Lung microvascular endothelial cell (primary cell): ENCODE results near the gene PDZD4. TPM values are rescaled to one million over a fixed set of nuclear protein-coding genes. Genes with fewer than 3 reads are reported as not detected.

Experiments used
- DNase-seq, 2 donors: peaks; one replicate each; pipeline versions ENCODE4 v3.0.0 to v3.0.0-alpha.2; 2010; ENCODE audit warnings: low read depth in 2 of 2
- total RNA-seq: library from RNA; depleted of rRNA; stranded (reverse); fragments of >200 nt; gene quantifications from 2 replicates; pipeline ENCODE4 v1.2.1, GENCODE V29; 2014

Gene PDZD4
- total RNA-seq, 1 donor from 2014 or later: 0.60 TPM

- no peak for DNase-seq
These were observed 75.2 kb downstream of the PDZD4 start for GRCh38 chrX:153755136-153755535.

Other genes with a start within 250 kb of the PDZD4 start
- gene CCNQ, start 231.4 kb downstream of the PDZD4 start, total RNA-seq: 31.9 and 33.1 TPM in 2 replicates
- gene DUSP9, start 183.3 kb downstream of the PDZD4 start, total RNA-seq: under 0.01 TPM in 2 replicates
- gene PNCK, start 156.7 kb downstream of the PDZD4 start, total RNA-seq: not detected in 2 replicates
- gene SLC6A8, start 142.6 kb downstream of the PDZD4 start, total RNA-seq: 2.4 TPM in 2 replicates
- 236 and 400 TPM in 2 replicates for gene BCAP31, start 106.2 kb downstream of the PDZD4 start, total RNA-seq
- gene ABCD1, start 105.7 kb downstream of the PDZD4 start, total RNA-seq: 4.8 and 6.2 TPM in 2 replicates
- gene PLXNB3, start 66.3 kb downstream of the PDZD4 start, total RNA-seq: 2.4 and 4.4 TPM in 2 replicates
- gene SRPK3, start 49.5 kb downstream of the PDZD4 start, total RNA-seq: under 0.01 and 0.40 TPM in 2 replicates
- gene IDH3G, start 36.2 kb downstream of the PDZD4 start, total RNA-seq: 27.0 and 29.9 TPM in 2 replicates
- 178 and 209 TPM in 2 replicates for gene SSR4, start 35.9 kb downstream of the PDZD4 start, total RNA-seq
- under 0.01 TPM in 2 replicates for gene L1CAM, start 55.6 kb upstream of the PDZD4 start, total RNA-seq
- 0.22 and 0.99 TPM in 2 replicates for gene AVPR2, start 74.1 kb upstream of the PDZD4 start, total RNA-seq
- 2.8 and 5.2 TPM in 2 replicates for gene ARHGAP4, start 95.7 kb upstream of the PDZD4 start, total RNA-seq
- 41.3 and 43.2 TPM in 2 replicates for gene NAA10, start 104.5 kb upstream of the PDZD4 start, total RNA-seq
- gene RENBP, start 114.1 kb upstream of the PDZD4 start, total RNA-seq: 13.9 and 35.9 TPM in 2 replicates
- 10.0 and 10.3 TPM in 2 replicates for gene HCFC1, start 141.3 kb upstream of the PDZD4 start, total RNA-seq
- 3.2 and 4.8 TPM in 2 replicates for gene TMEM187, start 142.2 kb upstream of the PDZD4 start, total RNA-seq
- 47.7 and 63.1 TPM in 2 replicates for gene IRAK1, start 189.4 kb upstream of the PDZD4 start, total RNA-seq